Uterus (tissue), 2 donors: ENCODE results near the gene ZNF853.

ENCODE experiments used
- POLR2A ChIP-seq, 2 donors: fragments of 450-650 bp; IDR thresholded peaks; one replicate each; pipeline ENCODE4 v1.6.1; 2016; ENCODE audit warnings: antibody characterized with exemption in 2 of 2, mild to moderate bottlenecking in 1 of 2, moderate library complexity in 1 of 2
- TF ChIP-seq, protein P1 (sequence below), 4 experiments: fragments of 200-600 bp in 2 of 4; fragments of 450-650 bp in 2 of 4; sonication (generic) in 2 of 4; IDR thresholded peaks; one replicate each; pipeline ENCODE4 v1.5.1; 2016 to 2019; ENCODE audit warnings: antibody characterized with exemption in 4 of 4, mild to moderate bottlenecking in 2 of 4, moderate library complexity in 1 of 4

DNA sequence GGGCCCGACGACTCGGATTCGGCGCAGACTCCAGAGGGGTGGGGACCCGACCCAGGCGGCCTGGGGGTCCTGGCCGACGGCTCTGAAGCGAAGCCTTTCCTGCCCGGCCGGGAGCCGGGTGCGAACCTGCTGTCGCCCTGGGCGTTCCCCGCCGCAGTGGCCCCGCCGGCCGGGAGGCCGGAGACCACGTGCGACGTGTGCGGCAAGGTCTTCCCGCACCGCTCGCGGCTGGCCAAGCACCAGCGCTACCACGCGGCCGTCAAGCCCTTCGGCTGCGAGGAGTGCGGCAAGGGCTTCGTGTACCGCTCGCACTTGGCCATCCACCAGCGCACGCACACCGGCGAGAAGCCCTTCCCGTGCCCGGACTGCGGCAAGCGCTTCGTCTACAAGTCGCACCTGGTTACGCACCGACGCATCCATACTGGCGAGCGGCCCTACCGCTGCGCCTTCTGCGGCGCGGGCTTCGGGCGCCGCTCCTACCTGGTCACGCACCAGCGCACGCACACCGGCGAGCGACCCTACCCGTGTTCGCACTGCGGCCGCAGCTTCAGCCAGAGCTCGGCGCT, 37.1 kb downstream of the ZNF853 start:
- TF ChIP-seq, protein P1, sequence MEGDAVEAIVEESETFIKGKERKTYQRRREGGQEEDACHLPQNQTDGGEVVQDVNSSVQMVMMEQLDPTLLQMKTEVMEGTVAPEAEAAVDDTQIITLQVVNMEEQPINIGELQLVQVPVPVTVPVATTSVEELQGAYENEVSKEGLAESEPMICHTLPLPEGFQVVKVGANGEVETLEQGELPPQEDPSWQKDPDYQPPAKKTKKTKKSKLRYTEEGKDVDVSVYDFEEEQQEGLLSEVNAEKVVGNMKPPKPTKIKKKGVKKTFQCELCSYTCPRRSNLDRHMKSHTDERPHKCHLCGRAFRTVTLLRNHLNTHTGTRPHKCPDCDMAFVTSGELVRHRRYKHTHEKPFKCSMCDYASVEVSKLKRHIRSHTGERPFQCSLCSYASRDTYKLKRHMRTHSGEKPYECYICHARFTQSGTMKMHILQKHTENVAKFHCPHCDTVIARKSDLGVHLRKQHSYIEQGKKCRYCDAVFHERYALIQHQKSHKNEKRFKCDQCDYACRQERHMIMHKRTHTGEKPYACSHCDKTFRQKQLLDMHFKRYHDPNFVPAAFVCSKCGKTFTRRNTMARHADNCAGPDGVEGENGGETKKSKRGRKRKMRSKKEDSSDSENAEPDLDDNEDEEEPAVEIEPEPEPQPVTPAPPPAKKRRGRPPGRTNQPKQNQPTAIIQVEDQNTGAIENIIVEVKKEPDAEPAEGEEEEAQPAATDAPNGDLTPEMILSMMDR (IDR thresholded peaks at IDR 0.05): no peak
- TF ChIP-seq POLR2A (IDR thresholded peaks at IDR 0.05): no peak
